A673 (cell line): ENCODE data around the gene TUBG1. TPM values are rescaled to one million over a fixed set of nuclear protein-coding genes. Genes with fewer than 3 reads are reported as not detected.

Source experiments
- BruUV-seq: library from RNA; stranded (reverse); fragments of 400-500 nt; replicated peaks from 2 replicates; lab custom pipeline; 2021; lab: Mats Ljungman, UMichigan
- CTCF ChIA-PET: fragments of 300-600 bp; sonication (Branson Sonifier 250); formaldehyde crosslinking; loops from one replicate; lab custom pipeline; 2022; ENCODE audit warnings: antibody characterized with exemption; lab: Charles Lee
- POLR2A ChIA-PET: fragments of 300-600 bp; sonication (Branson Sonifier 250); formaldehyde crosslinking; loops from one replicate; lab custom pipeline; 2022; ENCODE audit warnings: antibody characterized with exemption; ENCODE audit not compliant: low non-redundant PET; lab: Charles Lee
- DNase-seq: peaks from one replicate; pipeline ENCODE4 v3.0.0-alpha.2; 2015; ENCODE audit warnings: low spot score
- H3K27ac ChIP-seq: fragments of 200-600 bp; sonication (generic); 2 replicates; pipeline ENCODE4 v1.5.1; 2016; ENCODE audit warnings: mixed run types, low read depth, mild to moderate bottlenecking, mixed read lengths, antibody characterized with exemption, low read length; ENCODE audit not compliant: poor library complexity, severe bottlenecking
- H3K27me3 ChIP-seq: fragments of 200-600 bp; sonication (generic); replicated peaks from 2 replicates; pipeline ENCODE4 v1.6.1; 2017; ENCODE audit warnings: mixed run types, low read depth, mild to moderate bottlenecking, mixed read lengths, antibody characterized with exemption, low read length; ENCODE audit not compliant: insufficient read depth, poor library complexity
- H3K36me3 ChIP-seq: fragments of 200-600 bp; sonication (generic); 2 replicates; pipeline ENCODE4 v1.6.1; 2016; ENCODE audit warnings: mixed run types, mild to moderate bottlenecking, mixed read lengths, antibody characterized with exemption, low read length; ENCODE audit not compliant: insufficient read depth, poor library complexity, severe bottlenecking
- H3K4me1 ChIP-seq: fragments of 200-600 bp; sonication (generic); 2 replicates; pipeline ENCODE4 v1.6.1; 2017; ENCODE audit warnings: mixed run types, mild to moderate bottlenecking, mixed read lengths, antibody characterized with exemption, low read length; ENCODE audit not compliant: insufficient read depth, poor library complexity, severe bottlenecking
- H3K4me3 ChIP-seq: fragments of 200-600 bp; sonication (generic); 2 replicates; pipeline ENCODE4 v1.5.1; 2016; ENCODE audit warnings: low read depth, mixed run types, mild to moderate bottlenecking, mixed read lengths, low read length; ENCODE audit not compliant: poor library complexity, severe bottlenecking
- H3K9me3 ChIP-seq: fragments of 200-600 bp; sonication (generic); 2 replicates; pipeline ENCODE4 v1.6.1; 2016; ENCODE audit warnings: mixed run types, low read depth, mild to moderate bottlenecking, mixed read lengths, antibody characterized with exemption, low read length; ENCODE audit not compliant: poor library complexity, severe bottlenecking
- EZH2 ChIP-seq: fragments of 200-600 bp; sonication (generic); IDR thresholded peaks from 2 replicates; pipeline ENCODE4 v1.6.1; 2017; ENCODE audit warnings: borderline replicate concordance, low read depth, mild to moderate bottlenecking, mixed read lengths, antibody characterized with exemption, low read length; ENCODE audit not compliant: poor library complexity, severe bottlenecking
- intact Hi-C: fragments of 100-400 bp; cut with micrococcal nuclease; formaldehyde crosslinking; loops from one replicate; pipeline ENCODE4 v1.10.0; 2022; ENCODE audit not compliant: unreplicated experiment
- total RNA-seq: library from RNA; stranded (reverse); gene quantifications from 2 replicates; pipeline ENCODE4 v1.2.3, GENCODE V29; 2021
- TF ChIP-seq, protein P1 (sequence below): fragments of 300-800, 200-600 bp; sonication (generic); conservative IDR thresholded peaks from 2 replicates; pipeline ENCODE4 v1.5.1; 2017; ENCODE audit warnings: low read depth, mild to moderate bottlenecking, antibody characterized with exemption, low read length, moderate library complexity, mixed read lengths

The TUBG1 gene
- total RNA-seq, 1 experiment from 2014 or later = 87.4 TPM

DNA sequence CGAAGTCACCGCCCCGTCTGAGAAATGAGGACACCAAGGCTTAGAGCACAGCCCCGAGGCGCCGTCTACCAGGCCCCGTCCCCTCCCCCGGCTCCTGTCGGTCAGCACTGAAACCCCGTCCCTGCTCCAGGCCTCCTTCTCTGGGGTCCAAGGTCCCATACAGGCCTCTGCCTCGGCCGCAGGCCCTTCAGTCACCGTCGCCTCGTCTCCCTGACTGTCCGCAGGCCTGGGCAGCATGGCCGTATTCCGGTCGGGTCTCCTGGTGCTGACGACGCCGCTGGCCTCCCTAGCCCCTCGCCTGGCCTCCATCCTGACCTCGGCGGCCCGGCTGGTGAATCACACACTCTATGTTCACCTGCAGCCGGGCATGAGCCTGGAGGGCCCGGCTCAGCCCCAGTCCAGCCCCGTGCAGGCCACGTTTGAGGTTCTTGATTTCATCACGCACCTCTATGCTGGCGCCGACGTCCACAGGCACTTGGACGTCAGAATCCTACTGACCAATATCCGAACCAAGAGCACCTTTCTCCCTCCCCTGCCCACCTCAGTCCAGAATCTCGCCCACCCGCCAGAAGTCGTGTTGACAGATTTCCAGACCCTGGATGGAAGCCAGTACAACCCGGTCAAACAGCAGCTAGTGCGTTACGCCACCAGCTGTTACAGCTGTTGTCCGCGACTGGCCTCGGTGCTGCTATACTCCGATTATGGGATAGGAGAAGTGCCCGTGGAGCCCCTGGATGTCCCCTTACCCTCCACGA, 46.9 kb upstream of the TUBG1 start:
- no peak for TF ChIP-seq EZH2
- TF ChIP-seq, protein P1, sequence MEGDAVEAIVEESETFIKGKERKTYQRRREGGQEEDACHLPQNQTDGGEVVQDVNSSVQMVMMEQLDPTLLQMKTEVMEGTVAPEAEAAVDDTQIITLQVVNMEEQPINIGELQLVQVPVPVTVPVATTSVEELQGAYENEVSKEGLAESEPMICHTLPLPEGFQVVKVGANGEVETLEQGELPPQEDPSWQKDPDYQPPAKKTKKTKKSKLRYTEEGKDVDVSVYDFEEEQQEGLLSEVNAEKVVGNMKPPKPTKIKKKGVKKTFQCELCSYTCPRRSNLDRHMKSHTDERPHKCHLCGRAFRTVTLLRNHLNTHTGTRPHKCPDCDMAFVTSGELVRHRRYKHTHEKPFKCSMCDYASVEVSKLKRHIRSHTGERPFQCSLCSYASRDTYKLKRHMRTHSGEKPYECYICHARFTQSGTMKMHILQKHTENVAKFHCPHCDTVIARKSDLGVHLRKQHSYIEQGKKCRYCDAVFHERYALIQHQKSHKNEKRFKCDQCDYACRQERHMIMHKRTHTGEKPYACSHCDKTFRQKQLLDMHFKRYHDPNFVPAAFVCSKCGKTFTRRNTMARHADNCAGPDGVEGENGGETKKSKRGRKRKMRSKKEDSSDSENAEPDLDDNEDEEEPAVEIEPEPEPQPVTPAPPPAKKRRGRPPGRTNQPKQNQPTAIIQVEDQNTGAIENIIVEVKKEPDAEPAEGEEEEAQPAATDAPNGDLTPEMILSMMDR = no peak
- CTCF ChIA-PET = no interaction called here
- no peaks in the 10 kb centered on the region for H3K9me3 ChIP-seq
- H3K4me1 ChIP-seq = peaks cover 10% of the 10 kb centered on the region
- H3K36me3 ChIP-seq = peaks cover 13% of the 10 kb centered on the region
- H3K4me3 ChIP-seq = peak overlapping the region; percentile 83
- peak; percentile 17 for DNase-seq
- intact Hi-C loops = no loop called here
- BruUV-seq = TSS peak; percentile 60
- peak overlapping the region; percentile 85 for H3K27ac ChIP-seq
- POLR2A ChIA-PET = no interaction called here
- H3K27me3 ChIP-seq = no peaks in the 10 kb centered on the region

DNA sequence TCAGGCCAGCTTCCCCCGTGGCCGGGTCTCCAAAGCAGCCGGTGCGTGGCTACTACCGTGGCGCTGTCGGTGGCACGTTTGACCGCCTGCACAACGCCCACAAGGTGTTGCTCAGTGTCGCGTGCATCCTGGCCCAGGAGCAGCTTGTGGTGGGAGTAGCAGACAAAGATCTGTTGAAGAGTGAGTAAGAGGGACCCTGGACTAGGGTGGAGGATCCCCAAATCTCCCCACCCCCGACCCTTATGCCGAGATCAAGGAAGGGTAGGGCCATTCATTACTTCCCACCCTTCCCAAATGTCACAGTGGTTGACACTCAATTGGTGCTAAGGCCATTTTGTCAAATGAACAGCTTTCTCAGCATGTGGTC, 46.4 kb upstream of the TUBG1 start:
- no peak for TF ChIP-seq EZH2
- TF ChIP-seq, protein P1 = no peak
- Histone ChIP-seq H3K4me1 (peaks cover 10% of the 10 kb centered on the region), H3K27ac (peak overlapping the region; percentile 85), H3K27me3 (no peaks in the 10 kb centered on the region), H3K9me3 (no peaks in the 10 kb centered on the region), H3K4me3 (peak overlapping the region; percentile 83), H3K36me3 (peaks cover 13% of the 10 kb centered on the region)
- POLR2A ChIA-PET = no interaction called here
- BruUV-seq = no TSS peak
- no peak for DNase-seq
- CTCF ChIA-PET = no interaction called here
- intact Hi-C loops = no loop called here

DNA sequence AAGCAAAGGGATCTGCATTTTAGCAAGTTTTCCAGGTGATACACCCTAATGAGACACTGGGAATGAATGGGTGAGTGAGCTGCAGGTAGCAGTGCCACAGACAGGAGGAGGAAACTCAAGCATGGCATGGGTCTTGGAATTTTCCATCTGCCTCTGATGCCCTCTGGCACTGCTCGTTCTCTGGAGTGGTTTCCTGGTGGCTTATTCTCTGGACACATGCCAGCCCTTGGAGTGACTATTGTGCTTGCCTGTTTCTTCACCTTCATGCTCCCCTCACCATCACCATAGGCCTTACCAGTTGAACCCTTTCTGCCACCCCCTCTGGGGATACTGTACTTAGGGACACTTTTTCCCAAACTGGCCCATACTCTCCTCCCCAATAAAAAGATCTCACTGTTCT, 45.9 kb upstream of the TUBG1 start:
- H3K4me3 ChIP-seq = peak overlapping the region; percentile 83
- H3K36me3 ChIP-seq = peaks cover 15% of the 10 kb centered on the region
- no peaks in the 10 kb centered on the region for H3K27me3 ChIP-seq
- intact Hi-C loops = no loop called here
- H3K4me1 ChIP-seq = peaks cover 10% of the 10 kb centered on the region
- H3K9me3 ChIP-seq = no peaks in the 10 kb centered on the region
- DNase-seq = peak; percentile 23
- POLR2A ChIA-PET = no interaction called here
- H3K27ac ChIP-seq = no peak overlapping the region
- CTCF ChIA-PET = no interaction called here
- BruUV-seq = no TSS peak
- no peak for TF ChIP-seq EZH2
- TF ChIP-seq, protein P1 = no peak
